HG02798 (cell line): Measurements from ENCODE around the gene NUAK1.

Experiments used
- ATAC-seq: cut with Tn5 transposase; IDR thresholded peaks from one replicate; pipeline ENCODE4 v1.9.1; 2021; ENCODE audit warnings: mild to moderate bottlenecking; ENCODE audit not compliant: unreplicated experiment, poor library complexity

NUAK1 gene

DNA sequence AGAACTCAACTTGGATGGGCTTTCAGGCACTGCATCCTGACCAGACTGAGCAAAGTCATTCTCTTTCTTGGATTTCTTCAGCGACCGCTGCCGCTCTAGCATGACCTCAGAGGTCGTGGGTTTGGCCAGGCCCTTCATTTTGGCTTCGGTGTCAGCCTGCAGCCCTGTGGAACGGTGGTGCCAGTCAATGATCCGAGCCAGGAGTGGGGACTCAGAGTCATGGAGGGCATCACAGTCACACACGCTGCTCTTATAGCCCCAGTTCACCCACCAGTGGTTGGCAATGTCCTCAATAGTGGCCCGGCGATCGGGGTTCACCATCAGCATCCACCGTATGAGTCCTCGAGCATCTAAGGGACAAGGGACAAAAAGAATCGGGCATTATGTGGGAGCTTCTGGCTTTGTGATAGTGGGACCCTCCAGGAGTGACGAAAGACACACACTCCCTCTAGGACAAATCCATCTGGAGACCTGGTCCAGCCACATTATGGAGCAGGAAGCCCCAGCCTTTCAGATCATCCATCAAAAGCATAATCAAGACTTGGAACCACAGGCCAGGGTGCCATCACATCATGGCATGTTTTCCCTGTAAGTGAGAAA is 71.0 kb downstream of the NUAK1 start:
- ATAC-seq: no peak

DNA sequence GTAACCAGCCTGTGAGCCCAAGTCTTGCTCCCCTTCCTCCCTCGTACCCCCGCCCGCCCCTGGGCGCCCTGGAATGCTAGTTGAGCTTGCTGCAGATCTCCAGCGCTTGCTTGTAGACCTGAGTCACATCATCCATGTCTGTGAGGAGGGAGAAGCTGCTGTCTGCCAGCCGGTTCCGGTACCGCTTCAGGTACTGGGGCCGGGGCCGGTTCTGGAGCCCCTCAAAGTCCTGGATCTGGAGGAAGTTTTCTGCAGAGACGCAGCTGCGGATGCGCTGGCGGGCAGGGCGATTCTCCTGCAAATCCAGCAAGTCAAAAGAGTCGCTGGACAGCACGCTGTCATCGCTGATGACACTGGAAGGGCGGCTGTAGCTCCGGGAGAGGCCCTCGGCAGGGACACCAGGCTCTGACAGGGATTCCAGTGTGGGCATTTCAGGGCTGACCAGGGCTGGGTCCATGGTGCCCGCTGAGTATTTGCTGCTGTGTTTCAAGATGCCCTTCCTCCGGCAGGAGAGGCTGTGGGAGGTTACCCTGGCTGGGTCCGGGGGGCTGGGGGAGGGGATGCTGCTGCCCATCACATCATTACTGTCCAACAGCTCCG is 71.9 kb downstream of the NUAK1 start:
- ATAC-seq: no peak

DNA sequence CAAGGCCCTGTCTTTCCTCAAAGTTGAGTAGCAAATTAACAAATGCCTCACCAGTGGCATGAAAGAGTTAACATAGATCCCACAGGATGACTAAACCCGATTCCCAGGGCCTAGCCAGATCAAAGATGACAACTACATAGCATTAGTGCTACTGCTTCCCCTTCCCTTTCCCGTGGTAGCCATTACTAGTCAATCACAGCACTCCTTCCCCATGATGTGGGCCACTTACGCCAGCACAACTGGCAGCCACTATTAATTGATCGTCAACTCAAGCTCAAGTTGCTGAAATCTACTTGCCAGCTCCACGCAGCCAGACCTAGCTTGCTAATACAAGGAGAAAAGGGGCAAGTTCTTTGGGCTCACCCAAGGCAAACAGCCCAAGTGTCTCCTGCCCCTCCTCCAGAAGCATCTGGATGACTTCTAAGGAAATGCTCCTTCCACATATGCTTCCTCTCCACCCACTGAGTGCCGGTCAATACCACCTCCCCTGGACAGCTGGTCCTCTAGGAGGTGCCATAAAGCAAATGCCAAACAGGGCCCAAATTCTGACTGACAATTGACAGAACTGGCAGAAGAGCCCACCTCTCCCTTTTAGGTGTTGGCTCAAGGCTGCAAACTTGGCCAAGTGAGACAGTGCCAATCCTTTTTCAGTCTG is 72.6 kb downstream of the NUAK1 start:
- no peak for ATAC-seq

DNA sequence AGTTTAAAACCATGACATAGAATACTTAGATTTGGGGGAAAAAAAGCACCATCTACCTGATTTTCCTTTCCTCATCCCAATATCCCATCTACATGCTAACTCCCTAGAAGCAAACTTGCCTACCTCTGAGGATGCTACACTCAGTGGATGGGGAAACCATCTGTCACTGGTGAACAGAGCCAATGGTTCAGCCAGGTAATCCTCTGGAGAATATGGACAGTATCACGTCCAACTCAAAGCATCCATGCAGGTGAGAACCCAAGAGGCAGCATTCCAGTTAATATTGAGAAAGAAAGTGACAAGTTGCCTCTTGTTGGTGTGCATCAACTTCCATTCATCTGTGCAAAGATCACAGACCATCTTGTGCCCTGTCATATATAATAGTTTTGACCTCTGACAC is 73.2 kb downstream of the NUAK1 start:
- ATAC-seq: no peak

DNA sequence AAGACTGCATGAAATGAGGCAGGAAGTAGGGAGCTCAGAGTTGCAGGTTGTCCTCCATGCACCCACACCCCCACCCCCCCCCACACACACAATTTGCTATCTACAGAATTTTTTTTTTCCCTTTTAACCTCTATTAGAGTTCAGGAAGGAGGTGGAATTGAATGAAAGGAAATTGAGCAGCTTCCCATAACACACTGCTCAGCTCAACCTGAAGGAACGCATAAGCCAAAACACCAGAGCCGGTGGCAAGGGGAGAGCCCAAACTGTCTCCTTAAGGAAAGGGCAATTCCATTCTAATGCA is 74.1 kb downstream of the NUAK1 start:
- ATAC-seq: no peak

GRCh38 chr12:106063826-106064720 is 74.7 kb downstream of the NUAK1 start:
- ATAC-seq: no peak

DNA sequence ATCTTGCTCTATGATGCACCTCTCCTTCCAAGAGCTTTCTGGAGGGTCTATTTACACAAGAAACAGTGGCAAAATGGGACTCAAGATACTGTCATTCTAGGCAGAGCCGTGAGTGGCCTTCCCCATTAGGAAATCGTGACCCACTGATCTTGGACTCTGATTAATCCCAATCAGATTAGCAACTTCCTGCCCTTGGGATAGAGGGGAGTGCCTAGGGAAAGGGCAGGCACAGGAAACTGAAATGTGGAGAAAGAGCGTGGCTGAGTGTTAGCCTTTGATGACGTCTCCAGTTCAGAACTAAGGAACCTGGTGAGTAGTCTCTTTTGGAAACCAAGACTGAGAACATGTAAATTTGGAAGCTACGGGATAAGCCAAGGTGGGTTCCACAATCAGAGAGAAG is 76.1 kb downstream of the NUAK1 start:
- no peak for ATAC-seq

- no peak for ATAC-seq
Measured at GRCh38 chr12:106058256-106059182, 80.2 kb downstream of the NUAK1 start.

DNA sequence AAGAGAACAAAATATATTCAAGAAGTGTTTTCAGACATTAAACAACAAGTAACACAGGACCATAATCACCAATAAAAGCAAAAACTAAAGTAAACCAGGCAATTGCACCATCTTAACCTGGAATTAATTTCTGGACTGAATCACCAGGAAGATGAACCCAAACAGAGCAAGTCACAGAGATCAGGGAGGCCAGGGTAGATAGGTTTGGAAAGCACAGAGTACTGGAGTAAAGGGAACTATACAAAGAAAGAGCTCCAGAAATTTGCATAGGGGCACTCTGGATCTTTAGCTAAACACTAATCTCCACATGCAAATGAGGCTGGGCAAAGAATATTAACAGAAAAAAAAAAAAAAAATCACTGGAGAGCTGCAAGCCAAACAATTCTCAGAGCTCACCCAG is 84.7 kb downstream of the NUAK1 start:
- no peak for ATAC-seq

- ATAC-seq: no peak
Measured at GRCh38 chr12:106051853-106052531, 86.8 kb downstream of the NUAK1 start.

DNA sequence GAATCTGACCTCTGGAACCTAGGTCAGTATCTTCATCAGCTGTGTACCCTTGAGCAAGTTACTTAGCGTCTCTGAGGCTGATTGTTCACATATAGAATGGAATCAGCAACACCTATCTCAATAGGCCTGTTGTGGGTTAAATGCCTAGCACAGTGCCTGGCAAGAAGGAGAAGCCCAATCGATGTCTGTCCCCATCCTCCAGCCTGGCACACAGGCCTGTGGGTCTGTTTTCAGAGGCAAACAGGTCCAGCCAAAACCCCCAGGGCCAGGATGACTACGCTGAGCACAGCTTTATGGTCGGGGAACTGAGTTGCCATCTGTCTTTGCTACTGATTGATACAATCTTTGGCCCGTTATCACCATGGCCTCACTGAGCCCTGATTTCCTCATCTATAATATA is 89.2 kb downstream of the NUAK1 start:
- ATAC-seq: no peak

DNA sequence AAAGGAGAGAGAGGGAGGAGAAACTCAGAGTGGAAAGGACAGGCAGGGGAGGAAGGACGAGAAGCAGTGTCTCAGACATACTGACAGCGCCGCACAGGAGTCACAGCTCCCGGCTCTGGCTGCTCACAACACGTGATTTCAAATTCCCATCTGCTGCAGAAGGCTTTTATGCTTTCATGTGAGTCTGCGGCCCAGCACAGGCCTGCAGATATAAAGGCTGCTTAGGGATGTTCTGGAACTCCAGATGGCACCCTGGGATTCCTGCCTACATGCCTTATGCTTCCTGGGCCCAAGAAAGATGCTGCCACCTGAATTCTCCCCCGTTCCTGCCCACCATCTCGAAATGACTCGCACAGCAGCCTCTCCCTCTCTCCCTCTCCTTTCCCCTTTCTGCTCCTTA is 89.6 kb downstream of the NUAK1 start:
- no peak for ATAC-seq

GRCh38 chr12:106048676-106049075 is 90.1 kb downstream of the NUAK1 start:
- ATAC-seq: no peak

GRCh38 chr12:106048016-106048415 is 90.7 kb downstream of the NUAK1 start:
- ATAC-seq: no peak

DNA sequence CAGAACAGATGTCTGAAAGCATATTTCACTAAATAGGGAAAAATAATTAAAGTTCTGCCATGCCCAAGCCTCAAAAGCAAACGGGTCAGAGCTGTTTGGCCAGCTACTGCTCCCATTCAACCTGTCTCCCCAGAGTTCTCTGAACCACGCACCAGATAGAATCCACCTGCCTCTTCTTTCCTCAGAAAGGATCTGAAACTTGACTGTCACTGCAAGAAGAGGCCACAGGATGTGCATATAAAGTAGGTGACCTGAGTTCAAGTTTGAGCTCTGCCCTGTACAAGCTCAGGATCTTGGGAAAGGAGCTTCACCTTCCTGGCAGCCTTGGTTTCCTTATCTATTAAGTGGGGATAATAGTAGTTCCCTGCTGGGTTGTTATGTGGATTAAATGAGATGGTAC is 91.8 kb downstream of the NUAK1 start:
- no peak for ATAC-seq

DNA sequence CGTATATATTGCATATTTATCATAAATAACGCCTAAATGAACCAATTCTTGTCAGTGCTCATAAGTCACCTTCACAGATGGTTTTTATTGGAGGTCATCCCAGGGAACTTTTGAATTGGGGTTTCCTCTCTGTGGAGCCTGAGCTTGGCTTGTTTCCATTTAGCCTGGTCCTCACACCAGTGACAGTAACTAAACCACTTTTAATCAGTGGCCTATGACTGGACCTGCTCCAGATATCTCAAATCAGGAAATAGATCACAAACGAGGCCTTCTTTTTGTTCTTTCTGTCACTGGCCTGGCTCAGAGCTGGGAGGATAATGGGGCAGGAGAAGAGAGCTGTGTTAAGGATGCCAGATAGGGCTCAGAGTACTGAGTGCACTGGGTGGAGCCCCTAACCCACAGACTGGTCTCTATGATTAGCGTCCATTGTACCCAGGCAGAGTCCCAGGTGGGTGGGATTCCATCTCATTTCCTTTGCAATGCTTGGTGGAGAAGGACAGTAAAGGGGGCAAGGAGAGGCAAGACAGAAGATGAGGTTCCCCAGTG is 92.4 kb downstream of the NUAK1 start:
- ATAC-seq: no peak

GRCh38 chr12:106045251-106045674 is 93.5 kb downstream of the NUAK1 start:
- ATAC-seq: no peak

GRCh38 chr12:106044773-106045172 is 94.0 kb downstream of the NUAK1 start:
- ATAC-seq: no peak

DNA sequence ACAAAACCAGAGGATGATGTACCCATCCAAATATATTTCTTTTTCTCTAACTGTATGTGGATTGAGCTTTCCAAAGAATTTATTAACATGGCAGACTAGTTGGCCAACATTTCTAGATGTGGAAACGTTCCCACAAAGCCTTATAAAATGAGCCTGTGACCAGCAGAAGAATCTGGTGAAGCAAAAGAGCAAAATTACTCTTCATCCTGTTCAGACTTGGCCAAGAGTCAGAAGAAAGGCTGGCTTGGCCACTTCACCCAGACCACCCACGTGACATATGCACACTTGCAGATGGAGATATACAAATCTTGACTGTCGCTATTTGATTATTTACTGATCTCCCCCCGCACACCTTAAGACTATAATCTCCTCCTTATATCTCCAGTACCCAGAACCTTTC is 96.7 kb downstream of the NUAK1 start:
- ATAC-seq: no peak
